Prostate gland (tissue), 2 donors: ENCODE data around the gene RAB7A.

Experiments used
- POLR2A ChIP-seq: fragments of 450-650 bp; IDR thresholded peaks from one replicate; pipeline ENCODE4 v1.6.1; 2016; ENCODE audit warnings: antibody characterized with exemption, mild to moderate bottlenecking
- POLR2AphosphoS5 ChIP-seq: sonication (generic); formaldehyde crosslinking; IDR thresholded peaks from one replicate; pipeline ENCODE4 v1.6.1; 2017; ENCODE audit warnings: antibody characterized with exemption
- TF ChIP-seq, protein P1 (sequence below), 4 experiments: fragments of 200-600 bp in 2 of 4; fragments of 450-650 bp in 2 of 4; sonication (generic) in 2 of 4; IDR thresholded peaks; 1 replicate in 3 of 4; 2 replicates in 1 of 4; pipeline ENCODE4 v1.5.1; 2016 to 2019; ENCODE audit warnings: antibody characterized with exemption in 4 of 4, mild to moderate bottlenecking in 2 of 4, moderate library complexity in 2 of 4

DNA sequence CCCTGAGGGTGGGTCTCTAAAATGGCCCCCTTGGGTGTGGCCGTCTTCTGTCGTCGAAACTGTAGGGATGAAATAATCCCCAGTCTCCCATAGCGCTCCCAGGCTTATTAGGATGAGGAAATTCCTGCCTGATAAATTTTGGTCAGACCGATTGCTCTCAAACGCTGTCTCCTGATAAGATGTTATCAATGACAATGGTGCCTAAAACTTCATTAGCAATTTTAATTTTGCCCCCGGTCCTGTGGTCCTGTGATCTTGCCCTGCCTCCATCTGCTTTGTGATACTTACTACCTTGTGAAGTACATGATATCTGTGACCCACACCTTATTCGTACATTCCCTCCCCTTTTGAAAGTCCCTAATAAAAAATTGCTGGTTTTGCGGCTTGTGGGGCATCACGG lies 5.1 kb upstream of the RAB7A start:
- TF ChIP-seq, protein P1, sequence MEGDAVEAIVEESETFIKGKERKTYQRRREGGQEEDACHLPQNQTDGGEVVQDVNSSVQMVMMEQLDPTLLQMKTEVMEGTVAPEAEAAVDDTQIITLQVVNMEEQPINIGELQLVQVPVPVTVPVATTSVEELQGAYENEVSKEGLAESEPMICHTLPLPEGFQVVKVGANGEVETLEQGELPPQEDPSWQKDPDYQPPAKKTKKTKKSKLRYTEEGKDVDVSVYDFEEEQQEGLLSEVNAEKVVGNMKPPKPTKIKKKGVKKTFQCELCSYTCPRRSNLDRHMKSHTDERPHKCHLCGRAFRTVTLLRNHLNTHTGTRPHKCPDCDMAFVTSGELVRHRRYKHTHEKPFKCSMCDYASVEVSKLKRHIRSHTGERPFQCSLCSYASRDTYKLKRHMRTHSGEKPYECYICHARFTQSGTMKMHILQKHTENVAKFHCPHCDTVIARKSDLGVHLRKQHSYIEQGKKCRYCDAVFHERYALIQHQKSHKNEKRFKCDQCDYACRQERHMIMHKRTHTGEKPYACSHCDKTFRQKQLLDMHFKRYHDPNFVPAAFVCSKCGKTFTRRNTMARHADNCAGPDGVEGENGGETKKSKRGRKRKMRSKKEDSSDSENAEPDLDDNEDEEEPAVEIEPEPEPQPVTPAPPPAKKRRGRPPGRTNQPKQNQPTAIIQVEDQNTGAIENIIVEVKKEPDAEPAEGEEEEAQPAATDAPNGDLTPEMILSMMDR (IDR thresholded peaks at IDR 0.05) = no peak
- no peak for TF ChIP-seq POLR2A
- TF ChIP-seq POLR2AphosphoS5 = no peak
